HG02938 (cell line): Measurements from ENCODE around the gene HNRNPAB.
"Not testable (repeated sequence)": the region's sequence is repeated elsewhere in the genome, so short reads cannot be mapped to it uniquely, and the experiment has no call there.

Experiments
- ATAC-seq: cut with Tn5 transposase; IDR thresholded peaks from one replicate; pipeline ENCODE4 v1.9.1; 2021; ENCODE audit warnings: mild to moderate bottlenecking, moderate library complexity; ENCODE audit not compliant: unreplicated experiment

The HNRNPAB gene

DNA sequence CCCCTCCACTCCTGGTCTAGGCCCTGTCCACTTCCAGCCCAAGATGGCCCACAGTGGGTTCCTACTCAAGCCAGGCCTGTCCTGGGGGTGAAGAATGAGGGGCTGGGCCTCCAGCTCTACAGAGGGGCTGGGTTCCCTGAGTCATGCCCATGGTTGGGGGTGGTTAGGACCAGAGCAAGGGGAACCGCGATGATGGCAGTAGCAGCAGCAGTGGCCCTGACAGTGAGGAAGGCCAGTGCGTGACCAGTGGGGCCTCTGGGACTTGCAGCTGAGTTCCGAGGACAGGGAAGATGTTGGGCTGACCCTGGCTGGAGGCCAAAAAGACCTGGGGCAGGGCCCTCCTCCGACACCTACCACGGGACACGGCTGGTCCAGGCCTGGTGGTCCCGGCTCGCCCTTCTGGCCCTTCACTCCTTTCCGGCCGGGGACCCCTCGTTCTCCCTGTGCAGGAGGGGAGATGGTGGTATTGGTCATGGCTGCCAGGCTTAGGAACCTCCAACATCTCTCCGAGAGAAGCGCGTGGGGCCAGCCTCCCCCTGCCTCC lies 37.4 kb downstream of the HNRNPAB start:
- no peak for ATAC-seq

- ATAC-seq = no peak
Observed at GRCh38 chr5:178242416-178242815, 38.1 kb downstream of the HNRNPAB start.

DNA sequence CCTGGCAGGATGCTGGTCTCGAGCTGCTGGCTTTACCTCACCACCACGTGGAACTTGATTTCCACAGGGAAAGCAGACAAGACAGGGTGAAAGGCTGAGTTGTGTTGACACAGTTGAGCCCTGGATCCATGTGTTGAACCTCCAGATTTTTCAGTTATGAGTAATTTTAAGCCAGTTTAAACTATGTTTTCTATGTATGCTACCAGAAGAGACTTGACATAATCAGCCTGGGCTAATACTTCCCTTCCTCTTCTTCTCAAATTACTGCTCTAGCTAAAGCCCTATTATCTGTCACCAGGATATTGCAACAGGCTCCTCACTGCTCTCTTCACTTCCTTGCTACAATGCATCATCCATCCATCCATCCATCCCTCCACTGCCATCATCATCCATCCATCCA lies 40.2 kb downstream of the HNRNPAB start:
- ATAC-seq = no peak

GRCh38 chr5:178245389-178245788 lies 41.1 kb downstream of the HNRNPAB start:
- no peak for ATAC-seq

DNA sequence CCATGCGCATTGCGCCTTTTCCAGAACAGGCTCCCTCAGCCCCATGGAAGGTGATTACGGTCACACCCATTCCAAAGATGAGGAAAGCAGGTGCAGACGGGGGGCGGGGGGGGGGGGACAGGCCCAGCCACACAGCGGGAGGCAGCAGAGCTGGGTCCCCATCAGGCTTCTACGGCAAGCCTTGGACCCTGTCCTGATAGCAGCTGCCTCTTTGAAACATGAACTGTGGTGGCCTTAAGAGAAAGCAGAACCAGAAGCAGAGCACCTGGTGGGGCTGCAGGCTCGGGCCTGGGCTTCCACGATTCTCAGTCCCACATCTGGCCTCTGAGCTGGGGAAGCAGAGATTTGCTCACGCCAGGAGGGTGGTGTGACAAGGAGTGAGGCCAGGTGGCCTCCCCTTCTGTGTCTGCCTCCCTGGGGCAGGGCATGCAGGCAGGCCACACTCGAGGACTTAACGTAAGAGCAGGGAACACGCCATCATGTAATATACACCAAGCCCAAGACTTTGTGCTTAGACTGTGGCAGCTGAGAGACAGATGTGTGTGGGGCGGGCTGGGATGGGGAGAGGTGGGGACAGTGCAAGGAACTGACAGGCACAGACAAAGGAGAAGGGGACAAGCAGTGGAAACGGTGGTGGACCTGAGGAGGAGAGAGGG lies 42.4 kb downstream of the HNRNPAB start:
- no peak for ATAC-seq

DNA sequence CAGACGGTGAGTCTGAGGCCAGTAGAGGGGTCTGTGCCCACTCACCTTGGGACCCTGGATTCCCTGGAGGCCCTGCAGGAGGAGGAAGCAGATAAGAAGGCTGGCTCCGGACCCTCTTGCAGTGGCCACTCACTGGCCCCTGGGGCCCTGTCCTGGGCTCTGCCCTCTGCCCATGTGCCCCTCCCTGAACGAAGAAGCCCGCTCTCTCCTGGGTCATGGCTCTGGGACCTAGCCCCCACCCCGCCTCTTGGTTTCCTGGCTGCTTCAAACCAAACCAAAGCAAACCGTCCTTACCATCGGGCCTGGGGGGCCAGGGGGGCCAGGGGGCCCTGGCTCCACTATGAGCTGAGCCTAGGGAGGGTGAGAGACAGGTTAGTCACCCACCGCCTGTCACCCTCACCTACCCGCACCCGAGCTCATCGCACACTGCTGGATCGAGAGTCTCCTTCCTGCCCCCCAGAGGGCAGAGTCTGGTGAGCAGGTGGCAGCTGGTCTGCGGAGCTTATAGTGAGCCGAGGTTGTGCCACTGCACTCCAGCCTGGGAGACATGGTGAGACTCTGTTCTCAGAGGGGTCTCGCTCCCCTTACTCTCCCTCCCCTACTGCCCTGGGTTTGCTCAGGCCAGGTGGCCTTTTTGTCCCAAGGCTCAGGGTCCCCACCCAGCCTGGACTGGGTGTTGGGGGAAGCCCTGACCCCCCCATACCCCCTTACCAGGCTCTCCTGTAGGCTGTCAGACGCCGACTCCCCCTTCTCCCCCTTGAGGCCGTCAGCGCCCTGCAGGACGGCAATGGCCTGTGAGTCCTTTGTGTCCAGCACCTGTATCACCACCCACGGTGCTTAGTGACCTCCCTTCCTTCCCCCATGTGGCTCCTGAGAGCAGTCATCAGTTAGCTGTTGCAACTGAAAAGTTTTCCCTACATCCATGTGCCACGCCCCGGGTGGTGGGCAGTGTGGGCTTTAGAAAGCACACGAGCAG lies 43.4 kb downstream of the HNRNPAB start:
- ATAC-seq = no peak

DNA sequence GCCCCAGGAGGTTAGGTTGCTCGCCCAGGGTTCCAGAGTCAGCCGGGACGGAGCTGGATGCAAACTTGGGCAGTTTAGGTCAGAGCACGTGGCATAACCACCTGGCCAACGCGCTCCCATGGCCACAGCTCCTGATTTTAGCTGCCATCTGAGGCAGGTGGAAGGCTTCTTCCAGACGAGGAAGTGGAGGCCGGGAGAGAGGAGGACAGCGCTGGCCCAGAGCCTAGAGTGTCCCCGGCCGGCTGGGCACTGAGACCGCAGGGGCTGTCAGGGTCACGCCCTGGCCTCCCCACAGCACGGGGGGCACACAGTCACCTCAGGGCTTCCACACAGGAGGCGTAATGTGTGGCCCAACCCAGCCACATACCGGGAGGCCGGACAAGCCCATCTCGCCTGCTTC lies 44.4 kb downstream of the HNRNPAB start:
- ATAC-seq = no peak

DNA sequence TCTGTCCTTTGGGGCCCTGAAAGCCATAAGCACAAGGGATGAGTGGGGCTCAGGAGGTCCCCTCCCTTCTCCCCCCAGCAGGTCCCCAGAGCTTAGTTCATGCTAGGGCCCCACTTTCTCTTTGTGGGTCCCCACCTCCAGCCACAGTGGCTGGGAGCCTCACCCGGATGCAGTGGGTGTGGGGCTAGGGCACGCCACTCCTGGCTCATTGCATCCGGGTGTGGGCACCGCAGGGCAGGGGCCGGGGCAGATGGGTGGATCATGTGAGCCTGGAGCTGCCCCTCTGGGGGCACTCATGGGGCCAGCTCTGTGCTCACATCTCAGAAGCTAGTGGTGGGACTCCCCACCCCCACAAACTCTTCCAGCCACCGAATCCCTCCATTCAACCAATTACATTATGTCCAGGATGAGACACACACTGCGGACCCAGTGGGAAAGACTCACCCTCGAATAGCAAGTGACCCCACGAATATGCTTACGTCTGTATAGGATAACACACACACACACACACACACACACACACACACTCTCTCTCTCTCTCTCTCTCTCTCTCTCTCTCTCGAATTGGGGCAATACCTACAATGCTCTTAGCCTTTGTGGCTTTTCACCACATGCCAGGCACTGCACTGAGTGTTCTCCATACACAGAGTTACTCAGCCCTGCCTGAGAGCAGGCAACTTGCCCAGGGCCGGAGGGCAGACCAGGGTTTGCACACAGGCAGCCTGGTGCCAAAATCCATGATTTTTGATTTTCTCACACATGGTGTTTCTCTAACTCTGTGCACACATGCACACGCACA lies 45.1 kb downstream of the HNRNPAB start:
- no peak for ATAC-seq

DNA sequence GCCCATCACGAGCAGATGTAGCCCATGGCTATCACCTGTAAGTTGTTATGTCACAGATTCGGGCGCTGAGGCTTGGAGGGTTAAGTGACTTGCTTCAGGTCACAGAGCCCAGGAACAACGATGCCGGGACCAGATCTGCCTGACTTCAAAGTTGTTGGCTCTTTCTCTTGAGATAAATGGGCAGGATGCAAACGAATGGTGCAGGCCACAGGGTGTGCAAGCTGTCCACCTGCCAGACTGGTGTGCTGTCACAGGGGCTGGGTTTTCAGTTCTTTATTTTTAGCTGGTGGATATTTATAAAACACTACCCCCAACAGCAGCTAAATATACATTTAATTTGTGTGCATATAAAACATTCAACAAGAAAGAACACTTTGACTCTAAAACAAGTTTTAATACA lies 45.9 kb downstream of the HNRNPAB start:
- ATAC-seq = no peak

GRCh38 chr5:178252258-178252657 lies 47.9 kb downstream of the HNRNPAB start:
- no peak for ATAC-seq

- not testable (repeated sequence) for ATAC-seq
Observed at GRCh38 chr5:178253632-178254031, 49.3 kb downstream of the HNRNPAB start.

DNA sequence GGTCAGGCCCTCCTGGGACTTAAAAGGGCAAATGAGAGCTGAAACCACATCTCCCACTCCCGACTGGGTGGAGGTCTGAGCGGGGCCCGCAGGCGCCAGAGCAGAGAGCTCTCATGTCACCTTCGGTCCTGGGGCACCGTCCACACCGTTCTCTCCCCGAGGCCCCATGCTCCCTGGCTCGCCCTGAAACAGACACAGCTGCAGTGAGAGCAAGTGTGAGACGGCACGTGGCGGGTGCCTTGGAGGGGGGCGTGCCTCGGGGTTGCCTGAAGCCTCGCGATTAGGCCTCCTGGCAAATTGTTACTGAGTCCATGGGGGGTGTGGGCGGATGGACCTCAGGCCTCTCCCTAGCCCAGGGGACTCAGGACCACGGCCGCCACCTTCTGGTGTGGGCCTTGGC lies 52.4 kb downstream of the HNRNPAB start:
- ATAC-seq = no peak

GRCh38 chr5:178257650-178258049 lies 53.3 kb downstream of the HNRNPAB start:
- no peak for ATAC-seq

- no peak for ATAC-seq
Observed at GRCh38 chr5:178259623-178260536, 55.5 kb downstream of the HNRNPAB start.
